ENCODE measurements around the gene DNAJB2.
A peak's percentile ranks its signal among the peaks of the same experiment; 100 is the strongest.

Gene DNAJB2

GRCh38 chr2:219261024-219261855 is 17.9 kb upstream of the DNAJB2 start:
- no peak for DNase-seq

DNA sequence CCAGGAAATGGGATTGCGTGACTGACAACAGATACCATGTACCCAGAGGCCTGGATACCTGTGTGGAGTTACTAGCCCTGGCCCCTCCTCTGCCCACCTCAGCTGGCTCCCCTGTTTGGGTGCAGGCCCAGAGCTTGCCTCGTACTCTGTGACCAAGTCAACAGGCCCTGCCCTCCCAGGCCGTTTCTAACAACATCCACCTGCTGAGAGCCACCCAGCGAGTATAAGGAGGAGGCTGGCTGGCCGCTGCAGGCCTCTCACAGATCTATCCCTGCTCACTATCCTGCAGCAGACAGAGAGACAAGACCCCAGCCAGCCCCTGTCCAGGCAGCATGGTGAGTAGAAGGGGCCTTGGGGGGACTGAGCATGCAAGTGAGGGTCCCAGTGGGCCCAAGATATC is 12.9 kb upstream of the DNAJB2 start:
- no peak for DNase-seq

GRCh38 chr2:219266886-219267285 is 12.3 kb upstream of the DNAJB2 start:
- DNase-seq, result no peak

GRCh38 chr2:219268294-219268693 is 10.9 kb upstream of the DNAJB2 start:
- DNase-seq, result no peak

GRCh38 chr2:219269362-219270054 is 9.7 kb upstream of the DNAJB2 start:
- peak; percentile 41 for DNase-seq

DNA sequence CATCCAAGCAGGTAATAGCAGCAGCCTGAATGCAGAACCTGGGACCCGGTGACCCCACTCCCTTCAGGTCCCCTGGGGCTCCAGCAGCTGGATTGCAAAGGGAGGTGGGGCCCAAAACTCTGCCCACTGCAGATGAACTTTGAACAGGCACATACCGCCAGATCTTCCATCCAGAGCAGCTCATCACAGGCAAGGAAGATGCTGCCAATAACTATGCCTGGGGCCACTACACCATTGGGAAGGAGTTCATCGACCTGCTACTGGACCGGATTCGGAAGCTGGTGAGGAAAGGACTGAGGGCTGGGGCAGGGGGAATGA is 9.2 kb upstream of the DNAJB2 start:
- DNase-seq, result no peak

GRCh38 chr2:219271021-219271420 is 8.1 kb upstream of the DNAJB2 start:
- DNase-seq, result no peak

GRCh38 chr2:219272356-219272755 is 6.8 kb upstream of the DNAJB2 start:
- no peak for DNase-seq

- no peak for DNase-seq
Measured at GRCh38 chr2:219272995-219273394, 6.2 kb upstream of the DNAJB2 start.

DNA sequence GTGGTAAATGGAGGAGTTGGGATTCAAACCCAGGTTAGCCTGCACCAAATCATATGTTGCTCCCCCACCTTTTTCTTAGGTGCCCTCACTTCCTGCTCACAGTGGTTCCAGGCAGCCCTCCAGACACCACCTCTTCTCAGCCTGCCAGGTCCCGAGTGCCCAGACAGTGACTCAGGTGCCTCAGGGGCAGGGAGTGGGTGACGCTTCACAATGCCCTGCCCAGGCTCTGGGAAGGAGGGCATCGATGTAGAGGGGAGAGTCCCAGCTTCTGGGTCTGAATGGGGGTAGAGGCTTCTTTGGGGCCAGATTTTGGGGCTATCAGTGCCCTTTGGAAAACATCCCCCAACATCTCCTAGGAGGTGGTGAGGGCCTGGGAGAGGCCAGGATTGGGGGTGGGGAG is 5.2 kb upstream of the DNAJB2 start:
- DNase-seq, result no peak

DNA sequence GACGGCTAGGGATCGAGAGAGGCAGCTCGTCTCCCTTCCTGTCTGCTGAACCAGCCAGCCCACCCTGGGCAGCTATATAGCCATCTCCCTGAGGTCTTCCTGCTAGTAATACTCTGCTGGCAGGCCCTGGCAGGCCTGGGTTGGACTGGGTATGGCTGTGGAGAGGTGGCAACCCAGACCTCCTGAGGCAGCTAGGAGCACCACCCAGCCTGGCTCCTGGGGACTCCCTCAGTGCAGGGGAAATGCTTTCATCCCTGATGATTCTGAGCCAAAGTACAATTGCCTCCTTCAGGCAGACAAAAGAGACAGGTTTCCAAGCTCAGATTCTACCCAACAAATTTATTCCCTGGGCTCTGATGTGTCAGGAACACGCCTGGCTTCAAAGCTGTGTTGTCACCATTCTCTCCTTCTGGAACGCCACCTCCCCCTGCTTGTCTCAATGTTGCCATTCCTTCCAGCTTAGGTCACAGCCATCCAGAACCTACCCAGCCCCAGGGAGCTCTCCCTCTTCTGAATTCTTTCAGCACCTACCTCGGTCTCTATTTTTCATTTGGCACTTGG is 4.7 kb upstream of the DNAJB2 start:
- no peak for DNase-seq

DNA sequence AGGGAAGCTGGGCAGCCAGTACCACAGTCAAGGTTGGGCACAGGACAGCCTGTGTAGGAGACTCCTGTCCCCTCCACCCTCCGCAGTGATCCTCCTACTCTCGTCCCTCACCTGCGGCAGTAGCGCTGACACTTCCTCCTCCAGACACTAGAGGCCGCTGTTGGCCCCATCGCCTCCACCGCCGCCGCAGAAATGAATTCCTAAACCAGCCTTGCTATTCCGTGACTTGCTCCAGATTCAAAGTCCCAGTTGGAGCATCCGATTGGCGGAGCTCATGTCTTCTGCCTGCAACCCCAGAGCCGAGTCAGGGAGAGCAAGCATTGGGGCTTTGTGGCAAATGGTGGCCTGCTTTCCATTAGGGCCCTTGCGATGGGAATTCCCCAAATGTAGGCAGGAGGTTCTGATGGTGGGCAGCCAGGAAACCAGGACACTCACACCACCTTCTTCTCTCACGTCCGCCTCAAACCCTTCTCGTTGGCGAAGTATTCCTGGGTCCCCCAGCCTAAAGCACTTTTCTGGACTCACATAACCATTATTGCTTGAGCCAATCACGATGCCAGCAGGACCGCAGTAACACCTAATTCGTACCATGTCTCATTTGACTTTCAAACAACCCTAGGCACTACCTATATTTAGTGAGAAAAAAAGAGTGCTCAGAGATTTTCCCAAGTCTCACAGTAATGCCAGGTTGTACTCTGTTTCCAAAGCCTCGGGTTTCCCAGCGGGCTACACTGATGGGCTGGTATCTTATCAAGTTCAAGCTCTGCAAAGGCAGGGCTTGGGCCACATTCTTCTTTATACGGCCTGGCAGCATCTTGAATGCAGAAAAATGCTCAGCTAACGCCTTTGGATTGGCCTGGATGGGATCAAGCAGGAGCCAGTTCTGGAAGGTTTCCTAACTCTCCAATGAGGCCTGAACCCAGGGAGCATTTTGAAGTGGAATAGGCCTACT is 1.2 kb upstream of the DNAJB2 start:
- peak; percentile 50 for DNase-seq

GRCh38 chr2:219278655-219279150 is 463 bp upstream of the DNAJB2 start:
- no peak for DNase-seq

- DNase-seq, result no peak
Measured at GRCh38 chr2:219279916-219280516, 850 bp downstream of the DNAJB2 start.

DNA sequence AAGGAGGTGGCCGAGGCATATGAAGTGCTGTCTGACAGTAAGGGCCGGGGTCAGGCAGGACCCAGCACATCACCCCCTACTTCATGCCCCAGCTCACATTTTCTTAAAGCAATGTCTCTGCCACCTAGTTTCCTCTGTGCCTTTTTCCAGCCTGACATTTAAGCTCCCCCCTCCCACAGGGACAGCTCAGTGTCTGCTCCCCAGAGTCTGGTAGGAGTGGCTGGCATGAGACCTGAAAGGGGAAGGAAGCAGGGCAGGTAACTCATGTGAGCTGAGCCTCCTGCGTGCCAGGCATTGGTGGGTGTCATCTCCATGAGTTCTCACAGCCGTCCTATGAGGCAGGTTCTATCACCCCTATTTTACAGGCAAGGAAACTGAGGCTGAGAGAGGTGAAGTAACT is 1.5 kb downstream of the DNAJB2 start:
- DNase-seq, result no peak

DNA sequence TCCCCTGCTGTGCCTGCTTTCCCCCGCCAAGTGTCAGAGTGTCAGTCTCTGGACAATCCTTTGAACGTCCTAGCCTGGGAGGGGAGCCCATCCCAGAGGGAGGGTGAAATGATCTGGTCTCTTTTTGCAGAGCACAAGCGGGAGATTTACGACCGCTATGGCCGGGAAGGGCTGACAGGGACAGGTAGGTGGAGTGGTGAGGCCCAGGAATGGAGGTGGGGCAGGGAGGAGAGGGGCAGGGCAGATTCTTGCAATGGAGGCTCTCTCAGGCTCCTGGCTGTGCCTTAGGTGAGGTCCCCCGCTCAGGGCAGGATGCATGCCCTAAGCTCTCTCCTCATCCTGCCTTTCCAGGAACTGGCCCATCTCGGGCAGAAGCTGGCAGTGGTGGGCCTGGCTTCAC is 2.4 kb downstream of the DNAJB2 start:
- DNase-seq, result no peak

- DNase-seq, result no peak
Measured at GRCh38 chr2:219282375-219282774, 3.2 kb downstream of the DNAJB2 start.

DNA sequence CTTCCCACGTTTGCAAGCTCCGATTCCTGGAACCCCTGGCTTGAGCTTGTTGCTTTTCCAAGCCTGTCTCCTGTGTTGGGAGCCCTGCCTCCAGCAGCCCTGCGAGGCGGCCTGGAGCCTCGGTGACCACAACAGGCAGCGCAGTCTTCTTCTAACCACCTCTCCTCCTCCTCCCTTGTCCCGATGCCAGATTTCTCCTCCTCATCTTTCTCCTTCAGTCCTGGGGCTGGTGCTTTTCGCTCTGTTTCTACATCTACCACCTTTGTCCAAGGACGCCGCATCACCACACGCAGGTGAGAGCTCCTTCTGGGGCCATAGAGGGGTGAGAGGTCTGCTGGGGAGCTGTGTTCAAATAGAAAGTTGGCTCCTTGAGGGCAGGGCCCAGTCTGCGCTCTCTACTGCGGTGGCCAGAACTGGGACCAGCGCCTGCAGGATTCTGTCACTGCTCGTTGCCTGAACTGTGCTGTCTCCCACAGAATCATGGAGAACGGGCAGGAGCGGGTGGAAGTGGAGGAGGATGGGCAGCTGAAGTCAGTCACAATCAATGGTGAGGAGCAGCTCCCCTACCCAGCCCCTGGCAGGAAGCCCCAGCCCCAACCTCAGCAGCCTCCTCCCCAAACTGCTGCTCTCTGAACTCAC is 3.9 kb downstream of the DNAJB2 start:
- DNase-seq, result no peak

DNA sequence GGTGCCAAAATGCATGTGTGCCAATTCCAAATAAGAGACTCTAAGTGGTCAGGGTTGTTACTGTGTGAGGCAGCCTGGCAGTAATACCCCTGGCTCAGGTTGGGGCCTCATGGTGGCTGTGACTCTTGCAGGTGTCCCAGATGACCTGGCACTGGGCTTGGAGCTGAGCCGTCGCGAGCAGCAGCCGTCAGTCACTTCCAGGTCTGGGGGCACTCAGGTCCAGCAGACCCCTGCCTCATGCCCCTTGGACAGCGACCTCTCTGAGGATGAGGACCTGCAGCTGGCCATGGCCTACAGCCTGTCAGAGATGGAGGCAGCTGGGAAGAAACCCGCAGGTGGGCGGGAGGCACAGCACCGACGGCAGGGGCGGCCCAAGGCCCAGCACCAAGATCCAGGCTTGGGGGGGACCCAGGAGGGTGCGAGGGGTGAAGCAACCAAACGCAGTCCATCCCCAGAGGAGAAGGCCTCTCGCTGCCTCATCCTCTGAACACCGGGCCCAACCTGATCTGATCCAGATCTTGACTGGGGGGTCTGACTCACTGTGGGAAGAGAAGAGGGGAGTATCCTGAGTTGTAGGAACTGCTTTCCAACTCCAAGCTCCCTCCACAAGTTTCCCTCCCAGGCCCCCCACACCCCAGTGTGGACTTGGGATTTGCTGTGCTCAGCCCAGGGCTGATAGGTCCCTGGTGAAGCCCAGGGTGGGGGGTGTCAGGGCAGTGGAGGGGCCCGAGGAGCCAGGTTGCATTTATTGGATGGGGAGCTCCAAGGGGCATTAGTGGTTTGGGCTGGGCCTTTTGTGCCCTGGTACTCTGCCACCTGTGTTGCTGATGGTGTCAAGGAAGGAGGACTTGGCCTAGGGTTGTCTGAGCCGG is 5.6 kb downstream of the DNAJB2 start:
- DNase-seq, result no peak

- no peak for DNase-seq
Measured at GRCh38 chr2:219285373-219285735, 6.2 kb downstream of the DNAJB2 start.

- DNase-seq, result no peak
Measured at GRCh38 chr2:219285894-219286425, 6.8 kb downstream of the DNAJB2 start.
